K562 (cell line): ENCODE measurements around the gene MYOM1. TPM values are rescaled to one million over a fixed set of nuclear protein-coding genes. Genes with fewer than 3 reads are reported as not detected.

Experiments used
- ATF1 ChIP-seq, 2 experiments: fragments of 450-650 bp in 1 of 2; IDR thresholded peaks; 2 replicates each; pipeline ENCODE4 v1.6.1; 2016; ENCODE audit warnings: missing compliant biosample characterization in 1 of 2, missing genetic modification characterization in 1 of 2
- EHMT2 ChIP-seq: fragments of 450-650 bp; IDR thresholded peaks from 2 replicates; pipeline ENCODE4 v1.6.1; 2018; ENCODE audit warnings: antibody characterized with exemption
- ESRRB ChIP-seq: fragments of 250-450 bp; sonication (Bioruptor Pico); IDR thresholded peaks from 2 replicates; pipeline ENCODE4 v1.5.0; 2020; ENCODE audit warnings: mild to moderate bottlenecking, moderate library complexity, borderline replicate concordance
- EWSR1 ChIP-seq: fragments of 450-650 bp; IDR thresholded peaks from 2 replicates; pipeline ENCODE4 v1.6.1; 2018; ENCODE audit warnings: borderline replicate concordance, mild to moderate bottlenecking, low read depth, moderate library complexity; ENCODE audit not compliant: partially characterized antibody
- JUND ChIP-seq, 2 experiments: IDR thresholded peaks; 2 replicates in 1 of 2; 3 replicates in 1 of 2; pipeline ENCODE4 v1.6.1; 2011; ENCODE audit warnings: borderline replicate concordance in 2 of 2, low read depth in 2 of 2, low read length in 2 of 2, improper control_type of control experiment in 1 of 2, missing biosample characterization in 1 of 2, missing genetic modification characterization in 1 of 2, missing genetic modification reagents in 1 of 2
- L3MBTL2 ChIP-seq: fragments of 450-650 bp; IDR thresholded peaks from 2 replicates; pipeline ENCODE4 v1.6.1; 2016; ENCODE audit warnings: mild to moderate bottlenecking, moderate library complexity
- MCM2 ChIP-seq: fragments of 450-650 bp; IDR thresholded peaks from 2 replicates; pipeline ENCODE4 v1.6.1; 2017; ENCODE audit warnings: low read depth, mild to moderate bottlenecking
- MED1 ChIP-seq: sonication (generic); formaldehyde crosslinking; IDR thresholded peaks from 2 replicates; pipeline ENCODE4 v1.8.1; 2023; ENCODE audit warnings: missing genetic modification reagents, borderline replicate concordance
- MTA2 ChIP-seq: fragments of 450-650 bp; IDR thresholded peaks from 2 replicates; pipeline ENCODE4 v1.6.1; 2016; ENCODE audit warnings: low read depth
- PTTG1 ChIP-seq: fragments of 450-650 bp; IDR thresholded peaks from 2 replicates; pipeline ENCODE4 v1.6.1; 2016; ENCODE audit warnings: low read depth, mild to moderate bottlenecking, missing genetic modification characterization, missing compliant biosample characterization
- PURB ChIP-seq: sonication (generic); formaldehyde crosslinking; IDR thresholded peaks from 2 replicates; pipeline ENCODE4 v1.9.0; 2021; ENCODE audit warnings: low read depth, mild to moderate bottlenecking, missing genetic modification reagents
- SAFB ChIP-seq: fragments of 200-400 bp; formaldehyde crosslinking; IDR thresholded peaks from 2 replicates; pipeline ENCODE4 v1.6.1; 2017; ENCODE audit warnings: low read depth, low read length, borderline replicate concordance
- SP2 ChIP-seq: IDR thresholded peaks from 2 replicates; pipeline ENCODE4 v1.6.1; 2011; ENCODE audit warnings: mild to moderate bottlenecking, low read depth, low read length, moderate library complexity; ENCODE audit not compliant: poor library complexity, severe bottlenecking; ENCODE audit errors: extremely low read depth
- SRF ChIP-seq, 2 experiments: fragments of 250-450, 450-650 bp in 1 of 2; sonication (Bioruptor Pico) in 1 of 2; sonication (generic) in 1 of 2; formaldehyde crosslinking; IDR thresholded peaks; 2 replicates each; pipeline versions ENCODE4 v1.5.0 to v1.5.1; 2020 to 2022; ENCODE audit warnings: mild to moderate bottlenecking in 1 of 2, missing genetic modification reagents in 1 of 2
- TFAM ChIP-seq: fragments of 250-450 bp; sonication (Bioruptor Pico); conservative IDR thresholded peaks from 2 replicates; pipeline ENCODE4 v1.5.0; 2021; ENCODE audit warnings: mild to moderate bottlenecking, moderate library complexity
- U2AF1 ChIP-seq: fragments of 200-400 bp; formaldehyde crosslinking; optimal IDR thresholded peaks from 2 replicates; pipeline ENCODE3; 2017; ENCODE audit warnings: mild to moderate bottlenecking, low read depth, low read length, moderate library complexity
- ZKSCAN1 ChIP-seq: fragments of 150-350 bp; IDR thresholded peaks from 2 replicates; pipeline ENCODE4 v1.6.1; 2016; ENCODE audit warnings: low read depth, low read length
- ZNF224 ChIP-seq: sonication (generic); formaldehyde crosslinking; IDR thresholded peaks from 2 replicates; pipeline ENCODE4 v1.8.0; 2022; ENCODE audit warnings: mild to moderate bottlenecking, missing genetic modification reagents
- ZNF239 ChIP-seq: fragments of 250-450 bp; sonication (Bioruptor Pico); IDR thresholded peaks from 2 replicates; pipeline ENCODE4 v1.4.0; 2020; ENCODE audit warnings: mild to moderate bottlenecking
- ZNF668 ChIP-seq: fragments of 250-450 bp; sonication (Bioruptor Pico); IDR thresholded peaks from 2 replicates; pipeline ENCODE4 v1.8.0; 2022; ENCODE audit warnings: mild to moderate bottlenecking, inconsistent platforms
- polyA plus RNA-seq, 8 experiments: library from polyadenylated mRNA; depleted of rRNA in 4 of 8; stranded (reverse) in 5 of 8; unstranded in 3 of 8; fragments of >200 nt; fragmentation: Nextera tagmentation in 2 of 8; fragmentation: Illumina TruSeq in 1 of 8; extraction: Ambion mirVana in 2 of 8; extraction: Trizol in 1 of 8; gene quantifications; 2 replicates each; pipeline versions ENCODE4 v1.2.1 to v1.2.3, GENCODE V29; 2011 to 2014; ENCODE audit warnings: inconsistent platforms in 1 of 8, missing spikeins in 1 of 8
- total RNA-seq, 7 experiments: library from RNA; depleted of rRNA in 6 of 7; stranded (reverse); fragments of >200 nt in 6 of 7; fragmentation: Illumina TruSeq in 2 of 7; extraction: Trizol in 2 of 7; gene quantifications; 2 replicates each; pipeline versions ENCODE4 v1.2.1 to v1.2.3, GENCODE V29; 2011 to 2021; ENCODE audit warnings: low replicate concordance in 1 of 7
- TF ChIP-seq, protein P1 (sequence below), 2 experiments: IDR thresholded peaks; 2 replicates each; pipeline ENCODE4 v1.6.1; 2012; ENCODE audit warnings: improper control_type of control experiment in 2 of 2, low read depth in 2 of 2, low read length in 2 of 2, borderline replicate concordance in 1 of 2
- TF ChIP-seq, protein P2 (sequence below), 2 experiments: fragments of 450-650 bp in 1 of 2; IDR thresholded peaks; 2 replicates each; pipeline ENCODE4 v1.6.1; 2011 to 2017; ENCODE audit warnings: low read depth in 2 of 2, antibody characterized with exemption in 1 of 2, borderline replicate concordance in 1 of 2, low read length in 1 of 2, mild to moderate bottlenecking in 1 of 2, mixed read lengths in 1 of 2; ENCODE audit not compliant: control insufficient read depth in 1 of 2

MYOM1 gene
- total and polyA plus RNA-seq, 9 of the 15 experiments (the other 6 are each of a cell fraction or from before 2014, with no cell fraction given), result 0.01 to 0.62 (median 0.25) TPM

DNA sequence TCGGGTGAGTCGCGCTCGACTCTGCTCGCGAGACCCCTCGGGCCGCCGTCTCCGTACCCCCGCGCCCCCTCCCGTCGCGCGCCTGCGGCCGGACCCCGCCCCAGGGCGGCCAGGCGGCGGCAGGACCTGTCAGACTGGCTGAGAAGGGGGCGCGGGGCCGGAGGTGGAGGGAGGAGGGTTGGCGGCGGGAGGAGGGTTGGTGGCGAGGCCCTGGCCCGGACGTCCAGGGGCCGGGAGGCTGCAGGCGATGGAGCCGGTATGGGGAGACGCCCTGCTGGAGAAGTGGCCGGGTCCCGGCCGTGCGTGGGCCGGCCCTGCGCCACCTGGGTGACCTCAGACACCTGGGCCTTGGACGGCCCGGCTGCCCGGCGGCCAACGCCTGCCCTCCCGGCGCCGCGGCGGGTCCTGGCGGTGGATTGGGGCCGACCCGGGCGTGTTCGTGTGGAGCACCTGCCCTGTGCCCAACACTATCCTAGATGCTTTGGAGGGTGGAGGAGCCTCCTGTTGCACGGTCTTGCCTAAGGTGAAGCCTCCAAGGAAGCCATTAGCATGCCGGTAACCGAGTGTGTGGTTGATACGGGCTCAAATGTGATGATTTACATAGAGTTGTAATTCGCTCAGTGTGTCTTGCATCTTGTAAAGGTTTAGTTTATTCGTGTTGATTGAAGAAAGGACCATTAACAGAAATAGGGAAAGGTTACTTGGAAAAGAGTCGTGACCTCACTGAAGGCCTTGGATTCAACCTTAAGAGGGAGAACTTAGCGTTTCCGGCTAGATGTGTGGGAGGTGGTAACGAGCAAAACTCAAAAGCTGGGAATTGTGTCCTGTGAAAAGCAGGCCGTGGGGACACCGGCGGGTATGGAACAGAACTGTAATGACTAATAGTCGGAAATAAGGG is 42.7 kb upstream of the MYOM1 start (continued):
- TF ChIP-seq, protein P1, sequence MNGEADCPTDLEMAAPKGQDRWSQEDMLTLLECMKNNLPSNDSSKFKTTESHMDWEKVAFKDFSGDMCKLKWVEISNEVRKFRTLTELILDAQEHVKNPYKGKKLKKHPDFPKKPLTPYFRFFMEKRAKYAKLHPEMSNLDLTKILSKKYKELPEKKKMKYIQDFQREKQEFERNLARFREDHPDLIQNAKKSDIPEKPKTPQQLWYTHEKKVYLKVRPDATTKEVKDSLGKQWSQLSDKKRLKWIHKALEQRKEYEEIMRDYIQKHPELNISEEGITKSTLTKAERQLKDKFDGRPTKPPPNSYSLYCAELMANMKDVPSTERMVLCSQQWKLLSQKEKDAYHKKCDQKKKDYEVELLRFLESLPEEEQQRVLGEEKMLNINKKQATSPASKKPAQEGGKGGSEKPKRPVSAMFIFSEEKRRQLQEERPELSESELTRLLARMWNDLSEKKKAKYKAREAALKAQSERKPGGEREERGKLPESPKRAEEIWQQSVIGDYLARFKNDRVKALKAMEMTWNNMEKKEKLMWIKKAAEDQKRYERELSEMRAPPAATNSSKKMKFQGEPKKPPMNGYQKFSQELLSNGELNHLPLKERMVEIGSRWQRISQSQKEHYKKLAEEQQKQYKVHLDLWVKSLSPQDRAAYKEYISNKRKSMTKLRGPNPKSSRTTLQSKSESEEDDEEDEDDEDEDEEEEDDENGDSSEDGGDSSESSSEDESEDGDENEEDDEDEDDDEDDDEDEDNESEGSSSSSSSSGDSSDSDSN (IDR thresholded peaks at IDR 0.05; ENCODE audit: borderline replicate concordance in 1 of 2, low read depth in 2 of 2, low read length in 2 of 2), result peak in 1 of 2 experiments; percentile 66; a peak in 1 of 4 replicates
- no peak for TF ChIP-seq MCM2
- TF ChIP-seq ZKSCAN1, result no peak
- TF ChIP-seq ATF1 (CRISPR knock-in tag; IDR thresholded peaks at IDR 0.05), result no peak
- TF ChIP-seq ATF1 (tag; IDR thresholded peaks at IDR 0.05), result no peak
- no peak for TF ChIP-seq EHMT2
- no peak for TF ChIP-seq ZNF668 (CRISPR knock-in tag)
- TF ChIP-seq JUND (IDR thresholded peaks at IDR 0.05; ENCODE audit: borderline replicate concordance, low read depth, low read length), result no peak
- no peak for TF ChIP-seq JUND (tag; IDR thresholded peaks at IDR 0.05; ENCODE audit: borderline replicate concordance, low read depth, low read length)
- 0 out of 2 replicates have a peak, but pooled peaks have one; percentile 34 for TF ChIP-seq SAFB
- peak; percentile 59 for TF ChIP-seq U2AF1
- TF ChIP-seq, protein P2, sequence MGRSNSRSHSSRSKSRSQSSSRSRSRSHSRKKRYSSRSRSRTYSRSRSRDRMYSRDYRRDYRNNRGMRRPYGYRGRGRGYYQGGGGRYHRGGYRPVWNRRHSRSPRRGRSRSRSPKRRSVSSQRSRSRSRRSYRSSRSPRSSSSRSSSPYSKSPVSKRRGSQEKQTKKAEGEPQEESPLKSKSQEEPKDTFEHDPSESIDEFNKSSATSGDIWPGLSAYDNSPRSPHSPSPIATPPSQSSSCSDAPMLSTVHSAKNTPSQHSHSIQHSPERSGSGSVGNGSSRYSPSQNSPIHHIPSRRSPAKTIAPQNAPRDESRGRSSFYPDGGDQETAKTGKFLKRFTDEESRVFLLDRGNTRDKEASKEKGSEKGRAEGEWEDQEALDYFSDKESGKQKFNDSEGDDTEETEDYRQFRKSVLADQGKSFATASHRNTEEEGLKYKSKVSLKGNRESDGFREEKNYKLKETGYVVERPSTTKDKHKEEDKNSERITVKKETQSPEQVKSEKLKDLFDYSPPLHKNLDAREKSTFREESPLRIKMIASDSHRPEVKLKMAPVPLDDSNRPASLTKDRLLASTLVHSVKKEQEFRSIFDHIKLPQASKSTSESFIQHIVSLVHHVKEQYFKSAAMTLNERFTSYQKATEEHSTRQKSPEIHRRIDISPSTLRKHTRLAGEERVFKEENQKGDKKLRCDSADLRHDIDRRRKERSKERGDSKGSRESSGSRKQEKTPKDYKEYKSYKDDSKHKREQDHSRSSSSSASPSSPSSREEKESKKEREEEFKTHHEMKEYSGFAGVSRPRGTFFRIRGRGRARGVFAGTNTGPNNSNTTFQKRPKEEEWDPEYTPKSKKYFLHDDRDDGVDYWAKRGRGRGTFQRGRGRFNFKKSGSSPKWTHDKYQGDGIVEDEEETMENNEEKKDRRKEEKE (IDR thresholded peaks at IDR 0.05; ENCODE audit: borderline replicate concordance in 1 of 2, control insufficient read depth in 1 of 2, low read depth in 2 of 2, low read length in 1 of 2), result no peak
- TF ChIP-seq ZNF239 (CRISPR knock-in tag), result no peak
- TF ChIP-seq ESRRB (CRISPR knock-in tag), result no peak
- no peak for TF ChIP-seq MED1 (CRISPR knock-in tag)
- TF ChIP-seq L3MBTL2, result no peak
- TF ChIP-seq PURB, result no peak
- TF ChIP-seq TFAM, result no peak
- TF ChIP-seq SP2, result no peak
- no peak for TF ChIP-seq ZNF224
- no peak for TF ChIP-seq SRF (CRISPR knock-in tag; IDR thresholded peaks at IDR 0.05)
- no peak for TF ChIP-seq PTTG1 (tag)
- no peak for TF ChIP-seq EWSR1
- no peak for TF ChIP-seq MTA2
